ENCODE measurements around the gene ACKR2. TPM values are rescaled to one million over a fixed set of nuclear protein-coding genes. Genes with fewer than 3 reads are reported as not detected.
A peak's percentile ranks its signal among the peaks of the same experiment; 100 is the strongest.

The ACKR2 gene
- total and polyA plus RNA-seq, 2 of the 13 experiments (the other 11 are each of a cell fraction or from before 2014, with no cell fraction given): 1.1 to 1.9 TPM

DNA sequence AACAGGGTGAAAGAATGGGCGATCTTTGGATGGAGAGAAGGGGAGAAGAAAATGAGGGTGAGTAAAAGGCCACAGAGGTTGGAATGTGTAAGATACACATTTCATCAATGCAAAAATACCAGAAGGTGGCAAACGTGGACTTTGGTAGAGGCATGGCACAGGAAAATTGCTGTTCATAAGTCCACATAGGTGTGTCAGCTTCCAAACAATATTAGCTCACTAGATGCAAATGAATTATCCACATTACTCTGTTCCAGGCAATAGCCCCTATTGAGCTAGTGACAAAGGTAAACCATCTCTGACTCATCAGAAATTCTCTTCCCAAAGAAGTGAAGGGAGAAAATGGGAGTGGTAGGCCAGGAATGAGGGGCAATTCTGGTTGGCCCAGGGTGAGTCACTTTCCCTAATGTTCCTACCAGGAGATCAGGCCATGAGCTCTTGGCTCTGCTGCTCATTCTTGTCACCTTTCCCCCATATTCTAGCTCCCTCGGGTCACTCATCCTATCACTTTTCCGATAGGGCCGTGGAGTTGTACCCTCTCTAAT lies 19.9 kb downstream of the ACKR2 start (continued):
- no peak; the same call in 1 of the 2 replicates for TF ChIP-seq TARDBP (CRISPR knock-in tag; IDR thresholded peaks at IDR 0.05)
- TF ChIP-seq, protein P1, sequence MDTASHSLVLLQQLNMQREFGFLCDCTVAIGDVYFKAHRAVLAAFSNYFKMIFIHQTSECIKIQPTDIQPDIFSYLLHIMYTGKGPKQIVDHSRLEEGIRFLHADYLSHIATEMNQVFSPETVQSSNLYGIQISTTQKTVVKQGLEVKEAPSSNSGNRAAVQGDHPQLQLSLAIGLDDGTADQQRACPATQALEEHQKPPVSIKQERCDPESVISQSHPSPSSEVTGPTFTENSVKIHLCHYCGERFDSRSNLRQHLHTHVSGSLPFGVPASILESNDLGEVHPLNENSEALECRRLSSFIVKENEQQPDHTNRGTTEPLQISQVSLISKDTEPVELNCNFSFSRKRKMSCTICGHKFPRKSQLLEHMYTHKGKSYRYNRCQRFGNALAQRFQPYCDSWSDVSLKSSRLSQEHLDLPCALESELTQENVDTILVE (CRISPR knock-in tag; IDR thresholded peaks at IDR 0.05): peak; percentile 71
- TF ChIP-seq SMAD1 (CRISPR knock-in tag; IDR thresholded peaks at IDR 0.05; ENCODE audit: borderline replicate concordance, low read depth): no peak
- TF ChIP-seq RARA (CRISPR knock-in tag; IDR thresholded peaks at IDR 0.05): peak; percentile 94
- TF ChIP-seq ZSCAN9 (CRISPR knock-in tag; IDR thresholded peaks at IDR 0.05; ENCODE audit: borderline replicate concordance): no peak
- TF ChIP-seq PHB2 (IDR thresholded peaks at IDR 0.05; ENCODE audit: partially characterized antibody): no peak
- TF ChIP-seq ZNF577 (CRISPR knock-in tag; IDR thresholded peaks at IDR 0.05; ENCODE audit: borderline replicate concordance, low read depth): no peak
- no peak for TF ChIP-seq ZNF34 (CRISPR knock-in tag; IDR thresholded peaks at IDR 0.05; ENCODE audit: borderline replicate concordance)
- TF ChIP-seq, protein P2, sequence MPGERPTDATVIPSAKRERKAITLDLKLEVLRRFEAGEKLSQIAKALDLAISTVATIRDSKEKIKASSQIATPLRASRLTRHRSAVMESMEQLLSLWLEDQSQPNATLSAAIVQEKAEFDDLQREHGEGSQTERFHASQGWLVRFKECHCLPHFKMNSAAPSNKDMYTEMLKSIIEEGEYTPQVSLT (CRISPR knock-in tag; IDR thresholded peaks at IDR 0.05; ENCODE audit: borderline replicate concordance, low read depth): no peak
- TF ChIP-seq FOSL2 (CRISPR knock-in tag; IDR thresholded peaks at IDR 0.05): peak; percentile 94
- TF ChIP-seq DR1 (CRISPR knock-in tag; IDR thresholded peaks at IDR 0.05): no peak
- 0 out of 2 replicates have a peak, but pooled peaks have one; percentile 24 for TF ChIP-seq ZMAT3 (CRISPR knock-in tag; conservative IDR thresholded peaks at IDR 0.05)
- TF ChIP-seq, protein P3, sequence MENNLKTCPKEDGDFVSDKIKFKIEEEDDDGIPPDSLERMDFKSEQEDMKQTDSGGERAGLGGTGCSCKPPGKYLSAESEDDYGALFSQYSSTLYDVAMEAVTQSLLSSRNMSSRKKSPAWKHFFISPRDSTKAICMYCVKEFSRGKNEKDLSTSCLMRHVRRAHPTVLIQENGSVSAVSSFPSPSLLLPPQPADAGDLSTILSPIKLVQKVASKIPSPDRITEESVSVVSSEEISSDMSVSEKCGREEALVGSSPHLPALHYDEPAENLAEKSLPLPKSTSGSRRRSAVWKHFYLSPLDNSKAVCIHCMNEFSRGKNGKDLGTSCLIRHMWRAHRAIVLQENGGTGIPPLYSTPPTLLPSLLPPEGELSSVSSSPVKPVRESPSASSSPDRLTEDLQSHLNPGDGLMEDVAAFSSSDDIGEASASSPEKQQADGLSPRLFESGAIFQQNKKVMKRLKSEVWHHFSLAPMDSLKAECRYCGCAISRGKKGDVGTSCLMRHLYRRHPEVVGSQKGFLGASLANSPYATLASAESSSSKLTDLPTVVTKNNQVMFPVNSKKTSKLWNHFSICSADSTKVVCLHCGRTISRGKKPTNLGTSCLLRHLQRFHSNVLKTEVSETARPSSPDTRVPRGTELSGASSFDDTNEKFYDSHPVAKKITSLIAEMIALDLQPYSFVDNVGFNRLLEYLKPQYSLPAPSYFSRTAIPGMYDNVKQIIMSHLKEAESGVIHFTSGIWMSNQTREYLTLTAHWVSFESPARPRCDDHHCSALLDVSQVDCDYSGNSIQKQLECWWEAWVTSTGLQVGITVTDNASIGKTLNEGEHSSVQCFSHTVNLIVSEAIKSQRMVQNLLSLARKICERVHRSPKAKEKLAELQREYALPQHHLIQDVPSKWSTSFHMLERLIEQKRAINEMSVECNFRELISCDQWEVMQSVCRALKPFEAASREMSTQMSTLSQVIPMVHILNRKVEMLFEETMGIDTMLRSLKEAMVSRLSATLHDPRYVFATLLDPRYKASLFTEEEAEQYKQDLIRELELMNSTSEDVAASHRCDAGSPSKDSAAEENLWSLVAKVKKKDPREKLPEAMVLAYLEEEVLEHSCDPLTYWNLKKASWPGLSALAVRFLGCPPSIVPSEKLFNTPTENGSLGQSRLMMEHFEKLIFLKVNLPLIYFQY (CRISPR knock-in tag; IDR thresholded peaks at IDR 0.05; ENCODE audit: borderline replicate concordance): 0 out of 2 replicates have a peak, but pooled peaks have one; percentile 25
- TF ChIP-seq, protein P4, sequence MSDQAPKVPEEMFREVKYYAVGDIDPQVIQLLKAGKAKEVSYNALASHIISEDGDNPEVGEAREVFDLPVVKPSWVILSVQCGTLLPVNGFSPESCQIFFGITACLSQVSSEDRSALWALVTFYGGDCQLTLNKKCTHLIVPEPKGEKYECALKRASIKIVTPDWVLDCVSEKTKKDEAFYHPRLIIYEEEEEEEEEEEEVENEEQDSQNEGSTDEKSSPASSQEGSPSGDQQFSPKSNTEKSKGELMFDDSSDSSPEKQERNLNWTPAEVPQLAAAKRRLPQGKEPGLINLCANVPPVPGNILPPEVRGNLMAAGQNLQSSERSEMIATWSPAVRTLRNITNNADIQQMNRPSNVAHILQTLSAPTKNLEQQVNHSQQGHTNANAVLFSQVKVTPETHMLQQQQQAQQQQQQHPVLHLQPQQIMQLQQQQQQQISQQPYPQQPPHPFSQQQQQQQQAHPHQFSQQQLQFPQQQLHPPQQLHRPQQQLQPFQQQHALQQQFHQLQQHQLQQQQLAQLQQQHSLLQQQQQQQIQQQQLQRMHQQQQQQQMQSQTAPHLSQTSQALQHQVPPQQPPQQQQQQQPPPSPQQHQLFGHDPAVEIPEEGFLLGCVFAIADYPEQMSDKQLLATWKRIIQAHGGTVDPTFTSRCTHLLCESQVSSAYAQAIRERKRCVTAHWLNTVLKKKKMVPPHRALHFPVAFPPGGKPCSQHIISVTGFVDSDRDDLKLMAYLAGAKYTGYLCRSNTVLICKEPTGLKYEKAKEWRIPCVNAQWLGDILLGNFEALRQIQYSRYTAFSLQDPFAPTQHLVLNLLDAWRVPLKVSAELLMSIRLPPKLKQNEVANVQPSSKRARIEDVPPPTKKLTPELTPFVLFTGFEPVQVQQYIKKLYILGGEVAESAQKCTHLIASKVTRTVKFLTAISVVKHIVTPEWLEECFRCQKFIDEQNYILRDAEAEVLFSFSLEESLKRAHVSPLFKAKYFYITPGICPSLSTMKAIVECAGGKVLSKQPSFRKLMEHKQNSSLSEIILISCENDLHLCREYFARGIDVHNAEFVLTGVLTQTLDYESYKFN (CRISPR knock-in tag; conservative IDR thresholded peaks at IDR 0.05): peak; percentile 89
- TF ChIP-seq, protein P5, sequence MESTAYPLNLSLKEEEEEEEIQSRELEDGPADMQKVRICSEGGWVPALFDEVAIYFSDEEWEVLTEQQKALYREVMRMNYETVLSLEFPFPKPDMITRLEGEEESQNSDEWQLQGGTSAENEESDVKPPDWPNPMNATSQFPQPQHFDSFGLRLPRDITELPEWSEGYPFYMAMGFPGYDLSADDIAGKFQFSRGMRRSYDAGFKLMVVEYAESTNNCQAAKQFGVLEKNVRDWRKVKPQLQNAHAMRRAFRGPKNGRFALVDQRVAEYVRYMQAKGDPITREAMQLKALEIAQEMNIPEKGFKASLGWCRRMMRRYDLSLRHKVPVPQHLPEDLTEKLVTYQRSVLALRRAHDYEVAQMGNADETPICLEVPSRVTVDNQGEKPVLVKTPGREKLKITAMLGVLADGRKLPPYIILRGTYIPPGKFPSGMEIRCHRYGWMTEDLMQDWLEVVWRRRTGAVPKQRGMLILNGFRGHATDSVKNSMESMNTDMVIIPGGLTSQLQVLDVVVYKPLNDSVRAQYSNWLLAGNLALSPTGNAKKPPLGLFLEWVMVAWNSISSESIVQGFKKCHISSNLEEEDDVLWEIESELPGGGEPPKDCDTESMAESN (CRISPR knock-in tag; conservative IDR thresholded peaks at IDR 0.05): no peak
